H9 (cell line): ENCODE results near the gene MINDY4. TPM values are rescaled to one million over a fixed set of nuclear protein-coding genes. Genes with fewer than 3 reads are reported as not detected.

Experiments used
- DNase-seq: peaks from one replicate; pipeline ENCODE4 v3.0.0-alpha.2; 2017
- H2AFZ ChIP-seq: one replicate; pipeline ENCODE4 v1.6.1; 2013; ENCODE audit warnings: mild to moderate bottlenecking, low read length, control low read depth, moderate library complexity
- H2AK5ac ChIP-seq: 2 replicates; pipeline ENCODE4 v1.6.1; 2013; ENCODE audit warnings: low read length, control low read depth, mixed read lengths; ENCODE audit not compliant: insufficient read length
- H2BK120ac ChIP-seq: one replicate; pipeline ENCODE4 v1.6.1; 2013; ENCODE audit warnings: low read depth, mild to moderate bottlenecking, low read length, control low read depth, inconsistent platforms; ENCODE audit not compliant: poor library complexity, severe bottlenecking
- H2BK12ac ChIP-seq: 2 replicates; pipeline ENCODE4 v1.6.1; 2013; ENCODE audit warnings: low read length, control low read depth, mixed read lengths, low read depth; ENCODE audit not compliant: insufficient read length
- H2BK15ac ChIP-seq: 2 replicates; pipeline ENCODE4 v1.6.1; 2013; ENCODE audit warnings: low read depth, low read length, control low read depth
- H2BK20ac ChIP-seq: one replicate; pipeline ENCODE4 v1.6.1; 2013; ENCODE audit warnings: low read depth, mild to moderate bottlenecking, low read length, control low read depth, inconsistent platforms; ENCODE audit not compliant: poor library complexity, severe bottlenecking
- H2BK5ac ChIP-seq: 2 replicates; pipeline ENCODE4 v1.6.1; 2013; ENCODE audit warnings: low read length, control low read depth, mixed read lengths; ENCODE audit not compliant: insufficient read length
- H3K14ac ChIP-seq: 2 replicates; pipeline ENCODE4 v1.6.1; 2013; ENCODE audit warnings: low read length, control low read depth; ENCODE audit not compliant: insufficient read depth
- H3K18ac ChIP-seq: 2 replicates; pipeline ENCODE4 v1.6.1; 2013; ENCODE audit warnings: low read depth, mild to moderate bottlenecking, mixed read lengths, low read length, control low read depth; ENCODE audit not compliant: insufficient read length
- H3K23ac ChIP-seq: 2 replicates; pipeline ENCODE4 v1.6.1; 2013; ENCODE audit warnings: low read length, control low read depth, mixed read lengths, low read depth; ENCODE audit not compliant: insufficient read length
- H3K23me2 ChIP-seq: 2 replicates; pipeline ENCODE4 v1.6.1; 2013; ENCODE audit warnings: low read depth, mild to moderate bottlenecking, mixed read lengths, low read length, control low read depth; ENCODE audit not compliant: insufficient read length, poor library complexity, severe bottlenecking
- H3K27ac ChIP-seq: 2 replicates; pipeline ENCODE4 v1.5.1; 2013; ENCODE audit warnings: low read length, control low read depth, mixed read lengths, low read depth; ENCODE audit not compliant: insufficient read length
- H3K27me3 ChIP-seq: 2 replicates; pipeline ENCODE4 v1.6.1; 2013; ENCODE audit warnings: low read length, control low read depth, inconsistent platforms; ENCODE audit not compliant: insufficient read depth
- H3K4ac ChIP-seq: 2 replicates; pipeline ENCODE4 v1.6.1; 2013; ENCODE audit warnings: low read depth, mild to moderate bottlenecking, control low read depth, inconsistent platforms, low read length, moderate library complexity
- H3K4me1 ChIP-seq: 2 replicates; pipeline ENCODE4 v1.6.1; 2013; ENCODE audit warnings: low read length, control low read depth, inconsistent platforms; ENCODE audit not compliant: insufficient read depth
- H3K4me2 ChIP-seq: 2 replicates; pipeline ENCODE4 v1.6.1; 2013; ENCODE audit warnings: low read length, control low read depth, mixed read lengths; ENCODE audit not compliant: insufficient read length, insufficient read depth
- H3K56ac ChIP-seq: 2 replicates; pipeline ENCODE4 v1.6.1; 2013; ENCODE audit warnings: low read depth, mild to moderate bottlenecking, mixed read lengths, low read length, control low read depth; ENCODE audit not compliant: insufficient read length
- H3K79me1 ChIP-seq: 2 replicates; pipeline ENCODE4 v1.6.1; 2013; ENCODE audit warnings: low read depth, mild to moderate bottlenecking, moderate library complexity, low read length, control low read depth, inconsistent platforms; ENCODE audit not compliant: insufficient read depth, poor library complexity, severe bottlenecking
- H3K79me2 ChIP-seq: 2 replicates; pipeline ENCODE4 v1.6.1; 2013; ENCODE audit warnings: low read length, control low read depth, inconsistent platforms; ENCODE audit not compliant: insufficient read depth
- H3K9ac ChIP-seq: 2 replicates; pipeline ENCODE4 v1.6.1; 2013; ENCODE audit warnings: low read length, control low read depth, mixed read lengths; ENCODE audit not compliant: insufficient read length; ENCODE audit errors: extremely low read depth
- H3K9me3 ChIP-seq: one replicate; pipeline ENCODE4 v1.6.1; 2013; ENCODE audit warnings: low read depth, low read length, inconsistent platforms; ENCODE audit not compliant: control insufficient read depth
- H3T11ph ChIP-seq: one replicate; pipeline ENCODE4 v1.6.1; 2013; ENCODE audit warnings: mild to moderate bottlenecking, low read length, control low read depth, inconsistent platforms
- H4K20me1 ChIP-seq: one replicate; pipeline ENCODE4 v1.6.1; 2013; ENCODE audit not compliant: control insufficient read depth, insufficient read length, insufficient read depth
- H4K5ac ChIP-seq: 2 replicates; pipeline ENCODE4 v1.6.1; 2013; ENCODE audit warnings: low read depth, mild to moderate bottlenecking, mixed read lengths, low read length, control low read depth; ENCODE audit not compliant: insufficient read length
- H4K8ac ChIP-seq: replicated peaks from 2 replicates; pipeline ENCODE4 v1.6.1; 2013; ENCODE audit warnings: low read length, control low read depth, mixed read lengths, low read depth; ENCODE audit not compliant: insufficient read length
- H4K91ac ChIP-seq: 2 replicates; pipeline ENCODE4 v1.6.1; 2013; ENCODE audit warnings: low read depth, mild to moderate bottlenecking, moderate library complexity, mixed read lengths, low read length, control low read depth; ENCODE audit not compliant: insufficient read length
- H3K27ac Mint-ChIP-seq, 3 experiments: 2 replicates in 2 of 3; 3 replicates in 1 of 3; pipeline ENCODE4 v1.8.0; 2020 to 2021; ENCODE audit warnings: mixed read lengths in 3 of 3, mild to moderate bottlenecking in 1 of 3, moderate library complexity in 1 of 3
- H3K27me3 Mint-ChIP-seq: 2 replicates; pipeline ENCODE4 v1.8.0; 2021; ENCODE audit warnings: low read depth, mild to moderate bottlenecking, moderate library complexity, mixed read lengths
- H3K36me3 Mint-ChIP-seq, 3 experiments: 2 replicates in 2 of 3; 3 replicates in 1 of 3; pipeline ENCODE4 v1.8.0; 2020 to 2021; ENCODE audit warnings: low read depth in 3 of 3, mixed read lengths in 3 of 3; ENCODE audit not compliant: insufficient read depth in 1 of 3
- H3K4me1 Mint-ChIP-seq, 2 experiments: 2 replicates each; pipeline ENCODE4 v1.8.0; 2020; ENCODE audit warnings: mixed read lengths in 2 of 2
- H3K4me3 Mint-ChIP-seq, 2 experiments: 2 replicates in 1 of 2; 3 replicates in 1 of 2; pipeline ENCODE4 v1.8.0; 2020 to 2021; ENCODE audit warnings: mild to moderate bottlenecking in 2 of 2, mixed read lengths in 2 of 2, moderate library complexity in 1 of 2
- H3K9me3 Mint-ChIP-seq, 2 experiments: 2 replicates in 1 of 2; 3 replicates in 1 of 2; pipeline ENCODE4 v1.8.0; 2020; ENCODE audit warnings: mild to moderate bottlenecking in 2 of 2, mixed read lengths in 2 of 2, moderate library complexity in 1 of 2
- CTCF ChIP-seq: fragments of 200-600 bp; sonication (generic); conservative IDR thresholded peaks from 3 replicates; pipeline ENCODE4 v1.8.0; 2021; ENCODE audit warnings: antibody characterized with exemption, mild to moderate bottlenecking
- WGBS: extraction: QIAGEN DNeasy Blood & Tissue Kit; methylation state at CpG from one replicate; pipeline ENCODE4 v1.1.7; 2013; ENCODE audit warnings: missing lambda C conversion rate, low lambda C conversion rate, mixed read lengths; ENCODE audit not compliant: insufficient read length; ENCODE audit errors: extremely low coverage; 5-methylcytosine and 5-hydroxymethylcytosine counted together
- total RNA-seq: library from RNA; stranded (reverse); gene quantifications from 2 replicates; pipeline ENCODE4 v1.2.1, GENCODE V29; 2021

MINDY4 gene
- total RNA-seq, 1 experiment from 2014 or later = 3.1 TPM

DNA sequence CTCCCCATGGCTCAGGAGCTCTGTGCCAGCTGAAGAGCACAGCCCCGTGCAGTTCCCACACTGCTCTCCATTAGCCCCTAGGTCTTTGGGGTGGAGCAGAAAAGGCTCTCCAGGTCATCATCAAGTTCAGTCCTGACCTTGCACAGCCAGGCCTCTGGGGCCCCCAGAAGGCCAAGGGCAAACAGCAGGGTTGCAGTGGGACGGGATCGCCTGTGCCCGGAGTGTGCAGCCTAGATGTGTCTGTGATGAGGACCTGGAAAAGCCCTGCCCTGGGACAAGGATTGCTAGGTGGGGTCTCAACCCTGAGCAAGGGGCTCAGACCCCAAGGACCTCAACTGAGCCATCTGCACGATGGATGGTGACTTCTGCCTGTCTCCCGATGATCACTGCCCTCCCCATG is 18.7 kb upstream of the MINDY4 start:
- no peak for DNase-seq
- no peak overlapping the region for H4K8ac ChIP-seq
- no peak overlapping the region for H3K14ac ChIP-seq
- no peak overlapping the region for H2BK120ac ChIP-seq
- H3K79me2 ChIP-seq = no peaks in the 10 kb centered on the region
- no peak overlapping the region for H3K18ac ChIP-seq
- Mint-ChIP-seq H3K4me1 (peaks cover 0 to 2% of the 10 kb centered on the region in 2 experiments; a peak in 2 of 4 replicates), H3K4me3 (no peak overlapping the region), H3K36me3 (no peaks in the 10 kb centered on the region; a peak in 3 of 7 replicates), H3K9me3 (no peaks in the 10 kb centered on the region), H3K27ac (no peak overlapping the region), H3K27me3 (peaks cover 1% of the 10 kb centered on the region; the same call in 1 of the 2 replicates)
- H3K27ac ChIP-seq = no peak overlapping the region
- no peak overlapping the region for H4K5ac ChIP-seq
- H3K23ac ChIP-seq = no peak overlapping the region
- no peaks in the 10 kb centered on the region for H3K27me3 ChIP-seq
- no peak overlapping the region for H2AK5ac ChIP-seq
- TF ChIP-seq CTCF = no peak
- no peaks in the 10 kb centered on the region for H3K23me2 ChIP-seq
- H4K20me1 ChIP-seq = no peaks in the 10 kb centered on the region
- no peak overlapping the region for H4K91ac ChIP-seq
- H3K9me3 ChIP-seq = no peaks in the 10 kb centered on the region
- H3K56ac ChIP-seq = no peak overlapping the region
- H3K79me1 ChIP-seq = no peaks in the 10 kb centered on the region
- H2AFZ ChIP-seq = no peak overlapping the region
- no CpG with 5 or more reads among the region's 6 CpGs for WGBS
- no peak overlapping the region for H2BK20ac ChIP-seq
- no peak overlapping the region for H2BK5ac ChIP-seq
- H3T11ph ChIP-seq = no peak overlapping the region
- no peak overlapping the region for H3K4ac ChIP-seq
- no peak overlapping the region for H2BK12ac ChIP-seq
- H3K9ac ChIP-seq = no peak overlapping the region
- H3K4me2 ChIP-seq = no peak overlapping the region
- H3K4me1 ChIP-seq = no peaks in the 10 kb centered on the region
- no peak overlapping the region for H2BK15ac ChIP-seq
